Effector memory CD4-positive, alpha-beta T cell (primary cell): ENCODE results near the gene EPHB3.

Source experiments
- DNase-seq, 3 donors: peaks; one replicate each; pipeline ENCODE4 v3.0.0-alpha.2; 2020
- H3K27ac ChIP-seq: 2 replicates; pipeline ENCODE4 v1.7.0; 2013; ENCODE audit warnings: mild to moderate bottlenecking, low read length, moderate library complexity; ENCODE audit not compliant: insufficient read depth, poor library complexity, severe bottlenecking
- H3K27me3 ChIP-seq: replicated peaks from 2 replicates; pipeline ENCODE4 v1.7.0; 2013; ENCODE audit warnings: mild to moderate bottlenecking, low read length; ENCODE audit not compliant: insufficient read depth, control insufficient read depth, poor library complexity, severe bottlenecking
- H3K36me3 ChIP-seq: 2 replicates; pipeline ENCODE4 v1.7.0; 2013; ENCODE audit warnings: mild to moderate bottlenecking, low read length, moderate library complexity; ENCODE audit not compliant: control insufficient read depth, insufficient read depth
- H3K4me1 ChIP-seq: 2 replicates; pipeline ENCODE4 v1.7.0; 2013; ENCODE audit warnings: low read length, mild to moderate bottlenecking; ENCODE audit not compliant: control insufficient read depth, insufficient read depth, poor library complexity, severe bottlenecking
- H3K4me3 ChIP-seq: 2 replicates; pipeline ENCODE4 v1.7.0; 2013; ENCODE audit warnings: low read length, low read depth, mild to moderate bottlenecking; ENCODE audit not compliant: insufficient read depth, poor library complexity, severe bottlenecking
- H3K9me3 ChIP-seq: 2 replicates; pipeline ENCODE4 v1.7.0; 2013; ENCODE audit warnings: mild to moderate bottlenecking, low read length, moderate library complexity; ENCODE audit not compliant: control insufficient read depth
- total RNA-seq, 3 donors: gene quantifications; one replicate each; lab custom pipeline; 2026; lab: John Stamatoyannopoulos, UW

EPHB3 gene
- total RNA-seq = 0.17 to 0.97 (median 0.96) reads per million in 3 donors

- peak; percentile 71 to 80 (median 79) for DNase-seq
- Histone ChIP-seq H3K9me3 (no peaks in the 10 kb centered on the region), H3K36me3 (no peaks in the 10 kb centered on the region), H3K4me3 (peak within 1 kb of the TSS; percentile 66), H3K4me1 (peaks cover 29% of the 10 kb centered on the region), H3K27me3 (peaks cover 4% of the 10 kb centered on the region), H3K27ac (no peak within 1 kb of the TSS)
These were observed at the start of gene EPHB3 for GRCh38 chr3:184561061-184561912. EPHB3 (plus strand) TSS chr3:184561785; CDS start chr3:184562236, 451 bp downstream.

- Histone ChIP-seq H3K4me1 (peaks cover 10% of the 10 kb centered on the region), H3K9me3 (no peaks in the 10 kb centered on the region), H3K27me3 (peaks cover 14% of the 10 kb centered on the region), H3K36me3 (no peaks in the 10 kb centered on the region), H3K4me3 (no peak overlapping the region), H3K27ac (no peak overlapping the region)
- DNase-seq = no peak
These were observed 49.0 kb upstream of the EPHB3 start for GRCh38 chr3:184512621-184513020.

- Histone ChIP-seq H3K4me3 (peak overlapping the region; percentile 45), H3K36me3 (no peaks in the 10 kb centered on the region), H3K27me3 (peaks cover 17% of the 10 kb centered on the region), H3K4me1 (peaks cover 10% of the 10 kb centered on the region), H3K27ac (no peak overlapping the region), H3K9me3 (no peaks in the 10 kb centered on the region)
- DNase-seq = peak; percentile 51 to 63 (median 57)
These were observed 48.1 kb upstream of the EPHB3 start for GRCh38 chr3:184513276-184514170.

- H3K27ac ChIP-seq = no peak overlapping the region
- no peaks in the 10 kb centered on the region for H3K9me3 ChIP-seq
- peaks cover 17% of the 10 kb centered on the region for H3K27me3 ChIP-seq
- no peak for DNase-seq
- no peak overlapping the region for H3K4me3 ChIP-seq
- H3K4me1 ChIP-seq = peaks cover 10% of the 10 kb centered on the region
- no peaks in the 10 kb centered on the region for H3K36me3 ChIP-seq
These were observed 47.5 kb upstream of the EPHB3 start for GRCh38 chr3:184514171-184514490.

GRCh38 chr3:184523825-184524615 is 37.6 kb upstream of the EPHB3 start:
- H3K27ac ChIP-seq = no peak overlapping the region
- H3K27me3 ChIP-seq = peaks cover 7% of the 10 kb centered on the region
- H3K36me3 ChIP-seq = no peaks in the 10 kb centered on the region
- no peak for DNase-seq
- H3K4me3 ChIP-seq = no peak overlapping the region
- peaks cover 10% of the 10 kb centered on the region for H3K4me1 ChIP-seq
- no peaks in the 10 kb centered on the region for H3K9me3 ChIP-seq

- H3K27ac ChIP-seq = no peak overlapping the region
- H3K27me3 ChIP-seq = peaks cover 7% of the 10 kb centered on the region
- no peak for DNase-seq
These were observed 36.6 kb upstream of the EPHB3 start for GRCh38 chr3:184524981-184525336.

GRCh38 chr3:184525337-184526087 is 36.1 kb upstream of the EPHB3 start:
- H3K4me3 ChIP-seq = peak overlapping the region; percentile 80
- peaks cover 10% of the 10 kb centered on the region for H3K4me1 ChIP-seq
- H3K36me3 ChIP-seq = no peaks in the 10 kb centered on the region
- peaks cover 7% of the 10 kb centered on the region for H3K27me3 ChIP-seq
- no peak for DNase-seq
- H3K9me3 ChIP-seq = no peaks in the 10 kb centered on the region
- H3K27ac ChIP-seq = no peak overlapping the region

More at GRCh38 chr3:184524981-184525336, 36.6 kb upstream of the EPHB3 start:
- peak overlapping the region; percentile 80 for H3K4me3 ChIP-seq
- H3K9me3 ChIP-seq = no peaks in the 10 kb centered on the region
- H3K36me3 ChIP-seq = no peaks in the 10 kb centered on the region
- H3K4me1 ChIP-seq = peaks cover 10% of the 10 kb centered on the region

GRCh38 chr3:184526088-184526433 is 35.5 kb upstream of the EPHB3 start:
- no peak overlapping the region for H3K27ac ChIP-seq

GRCh38 chr3:184531626-184532280 is 29.8 kb upstream of the EPHB3 start:
- Histone ChIP-seq H3K27ac (no peak overlapping the region), H3K36me3 (no peaks in the 10 kb centered on the region), H3K4me3 (no peak overlapping the region), H3K27me3 (no peaks in the 10 kb centered on the region), H3K9me3 (no peaks in the 10 kb centered on the region), H3K4me1 (no peaks in the 10 kb centered on the region)
- no peak for DNase-seq

More at GRCh38 chr3:184526088-184526433, 35.5 kb upstream of the EPHB3 start:
- Histone ChIP-seq H3K4me1 (peaks cover 10% of the 10 kb centered on the region), H3K36me3 (no peaks in the 10 kb centered on the region), H3K9me3 (no peaks in the 10 kb centered on the region), H3K4me3 (no peak overlapping the region), H3K27me3 (peaks cover 7% of the 10 kb centered on the region)
- no peak for DNase-seq
